ENCODE data around the gene DYRK1B.

DYRK1B gene

GRCh38 chr19:39830847-39831246 lies 3.1 kb downstream of the DYRK1B start:
- no peak overlapping the region for H3K27ac Mint-ChIP-seq
- no peak for DNase-seq
- peaks cover 50% of the 10 kb centered on the region for H3K36me3 Mint-ChIP-seq
- peaks cover 39% of the 10 kb centered on the region for H3K4me1 Mint-ChIP-seq
- CTCF ChIA-PET, result interaction anchor here (0.6 kb wide), 1 partner anchor 12 kb away, joined by 5 read pairs; no protein-coding TSS in a partner anchor
- no peak overlapping the region for H3K4me3 Mint-ChIP-seq
- no peaks in the 10 kb centered on the region for H3K27me3 Mint-ChIP-seq
- H3K9me3 Mint-ChIP-seq, result no peaks in the 10 kb centered on the region

GRCh38 chr19:39830406-39830805 lies 3.6 kb downstream of the DYRK1B start:
- no peaks in the 10 kb centered on the region for H3K9me3 Mint-ChIP-seq
- no peak overlapping the region for H3K4me3 Mint-ChIP-seq
- no peak overlapping the region for H3K27ac Mint-ChIP-seq
- H3K4me1 Mint-ChIP-seq, result peaks cover 39% of the 10 kb centered on the region
- CTCF ChIA-PET, result interaction anchor here (0.6 to 3.3 kb wide), 2 partner anchors 12 to 13 kb away, joined by 5 to 20 read pairs; no protein-coding TSS in a partner anchor
- DNase-seq, result no peak
- peaks cover 50% of the 10 kb centered on the region for H3K36me3 Mint-ChIP-seq
- H3K27me3 Mint-ChIP-seq, result no peaks in the 10 kb centered on the region

DNA sequence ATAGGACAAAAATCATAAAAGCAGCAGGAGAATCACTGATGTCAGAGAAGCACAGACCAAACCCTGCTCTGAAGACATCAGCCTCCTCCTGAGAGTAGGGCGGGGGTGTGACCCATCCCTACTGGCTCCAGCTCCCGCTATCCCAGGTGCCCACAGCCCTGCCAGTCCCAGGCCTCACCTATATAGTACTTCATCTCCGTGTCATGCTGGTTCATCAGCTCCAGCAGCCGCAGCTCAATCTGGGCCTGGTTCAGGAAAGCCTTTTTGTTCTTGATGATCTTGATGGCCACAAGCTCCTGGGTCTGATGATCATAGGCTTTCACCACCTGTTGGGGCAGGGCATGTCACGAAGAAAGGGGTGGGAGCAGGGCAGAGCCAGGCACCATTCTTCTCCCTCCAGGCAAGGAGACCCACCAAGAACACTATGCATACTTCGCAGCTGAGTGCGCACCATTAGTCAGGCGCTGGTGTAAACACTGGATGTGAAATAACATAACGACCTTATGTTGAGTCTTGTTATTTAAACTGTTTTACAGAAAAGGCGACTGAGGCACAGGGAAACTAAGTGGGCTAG lies 4.2 kb downstream of the DYRK1B start:
- Mint-ChIP-seq H3K4me3 (no peak overlapping the region), H3K36me3 (peaks cover 48% of the 10 kb centered on the region), H3K9me3 (no peaks in the 10 kb centered on the region), H3K27ac (no peak overlapping the region), H3K27me3 (no peaks in the 10 kb centered on the region), H3K4me1 (peaks cover 37% of the 10 kb centered on the region)
- DNase-seq, result no peak
- CTCF ChIA-PET, result interaction anchor here (2.3 to 3.3 kb wide), 2 partner anchors 13 to 37 kb away, joined by 7 to 20 read pairs; no protein-coding TSS in a partner anchor

- H3K27me3 Mint-ChIP-seq, result no peaks in the 10 kb centered on the region
- H3K9me3 Mint-ChIP-seq, result no peaks in the 10 kb centered on the region
- peaks cover 29% of the 10 kb centered on the region for H3K4me1 Mint-ChIP-seq
- no peak overlapping the region for H3K4me3 Mint-ChIP-seq
- peaks cover 39% of the 10 kb centered on the region for H3K36me3 Mint-ChIP-seq
- CTCF ChIA-PET, result interaction anchor here (2.3 to 3.3 kb wide), 2 partner anchors 14 to 36 kb away, joined by 7 to 20 read pairs; no protein-coding TSS in a partner anchor
- no peak for DNase-seq
- H3K27ac Mint-ChIP-seq, result no peak overlapping the region
Measured at GRCh38 chr19:39828654-39829032, 5.3 kb downstream of the DYRK1B start.

DNA sequence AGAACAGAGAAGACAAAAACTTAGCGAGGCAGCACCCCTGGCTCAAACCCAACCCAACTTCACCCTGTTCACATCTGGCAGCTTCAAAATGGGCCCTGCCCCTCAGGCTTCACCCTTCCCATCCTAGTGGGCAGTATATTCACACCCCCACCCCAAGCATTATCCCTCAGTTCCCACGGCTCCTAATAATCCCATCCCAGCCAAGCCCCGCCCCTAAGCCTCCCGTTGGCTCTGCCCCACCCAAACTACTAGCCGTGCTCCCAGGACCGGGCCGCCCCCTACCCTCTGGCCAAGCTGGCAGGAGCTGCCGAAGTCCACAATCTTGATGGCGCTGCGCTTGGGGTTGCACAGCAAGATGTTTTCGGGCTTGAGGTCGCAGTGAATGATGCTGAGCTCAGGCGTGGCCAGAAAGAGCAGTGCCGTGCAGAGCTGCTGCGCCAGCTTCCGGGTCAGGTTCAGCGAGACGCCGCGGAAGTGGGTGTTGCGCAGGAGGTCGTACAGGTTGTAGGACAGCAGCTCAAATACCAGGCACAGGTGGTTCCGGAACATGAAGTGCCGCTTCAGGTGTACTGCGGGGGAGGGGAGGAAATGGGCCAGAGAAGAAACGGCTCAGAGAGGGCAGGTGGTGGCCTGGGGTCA lies 5.8 kb downstream of the DYRK1B start:
- Mint-ChIP-seq H3K27ac (peak overlapping the region; percentile 42), H3K4me1 (peaks cover 29% of the 10 kb centered on the region), H3K36me3 (peaks cover 39% of the 10 kb centered on the region), H3K27me3 (no peaks in the 10 kb centered on the region), H3K9me3 (no peaks in the 10 kb centered on the region), H3K4me3 (no peak overlapping the region)
- CTCF ChIA-PET, result interaction anchor here (0.6 to 3.3 kb wide), 3 partner anchors 15 to 155 kb away, joined by 3 to 20 read pairs (median 7); no protein-coding TSS in a partner anchor
- no peak for DNase-seq

GRCh38 chr19:39827216-39827615 lies 6.7 kb downstream of the DYRK1B start:
- no peak for DNase-seq
- H3K36me3 Mint-ChIP-seq, result peaks cover 39% of the 10 kb centered on the region
- no peaks in the 10 kb centered on the region for H3K27me3 Mint-ChIP-seq
- peaks cover 20% of the 10 kb centered on the region for H3K4me1 Mint-ChIP-seq
- H3K9me3 Mint-ChIP-seq, result no peaks in the 10 kb centered on the region
- no peak overlapping the region for H3K4me3 Mint-ChIP-seq
- H3K27ac Mint-ChIP-seq, result no peak overlapping the region
- CTCF ChIA-PET, result interaction anchor here (0.6 to 3.3 kb wide), 2 partner anchors 16 to 154 kb away, joined by 3 to 20 read pairs; no protein-coding TSS in a partner anchor

DNA sequence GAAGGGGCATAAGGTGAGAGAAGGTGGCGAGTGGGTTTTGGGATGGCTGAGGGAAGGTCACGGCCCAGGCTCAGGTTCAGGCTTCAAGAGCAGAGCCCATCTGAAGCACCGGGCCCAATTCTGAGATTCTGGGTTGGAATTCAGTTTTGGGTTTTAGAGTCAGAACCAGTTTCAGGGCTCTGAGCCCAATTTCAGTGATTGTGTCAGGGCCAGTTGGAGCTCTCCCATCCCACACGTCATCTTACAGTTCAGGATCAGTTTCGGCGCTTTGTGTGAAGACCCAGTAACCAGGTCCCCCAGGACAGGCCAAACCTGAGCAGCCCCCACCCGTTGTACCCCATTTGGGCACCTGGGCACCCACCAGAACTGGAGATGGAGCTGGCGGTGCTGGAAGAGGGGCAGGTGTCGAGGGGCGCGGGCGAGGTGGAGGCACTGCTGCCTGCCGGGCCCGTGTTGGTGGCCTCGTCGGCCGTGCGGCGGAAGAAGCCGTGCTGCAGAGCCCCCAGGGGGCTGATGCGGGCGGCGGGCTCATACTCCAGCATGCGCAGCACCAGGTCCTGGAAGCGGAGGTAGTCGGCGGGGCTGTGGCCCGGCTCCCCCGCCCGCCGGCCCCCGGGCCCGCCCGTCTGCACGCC lies 7.5 kb downstream of the DYRK1B start:
- Mint-ChIP-seq H3K4me3 (no peak overlapping the region), H3K27ac (no peak overlapping the region)

GRCh38 chr19:39825531-39826076 lies 8.4 kb downstream of the DYRK1B start:
- Mint-ChIP-seq H3K36me3 (peaks cover 32% of the 10 kb centered on the region), H3K27me3 (no peaks in the 10 kb centered on the region), H3K9me3 (no peaks in the 10 kb centered on the region), H3K4me1 (peaks cover 9% of the 10 kb centered on the region), H3K4me3 (no peak overlapping the region), H3K27ac (no peak overlapping the region)
- no peak for DNase-seq
- CTCF ChIA-PET, result interaction anchor here (1.1 kb wide), 1 partner anchor 18 kb away, joined by 5 read pairs; no protein-coding TSS in a partner anchor

More for the DNA sequence above, 7.5 kb downstream of the DYRK1B start:
- Mint-ChIP-seq H3K4me1 (peaks cover 15% of the 10 kb centered on the region), H3K9me3 (no peaks in the 10 kb centered on the region), H3K27me3 (no peaks in the 10 kb centered on the region), H3K36me3 (peaks cover 39% of the 10 kb centered on the region)
- CTCF ChIA-PET, result no interaction called here
- DNase-seq, result no peak

DNA sequence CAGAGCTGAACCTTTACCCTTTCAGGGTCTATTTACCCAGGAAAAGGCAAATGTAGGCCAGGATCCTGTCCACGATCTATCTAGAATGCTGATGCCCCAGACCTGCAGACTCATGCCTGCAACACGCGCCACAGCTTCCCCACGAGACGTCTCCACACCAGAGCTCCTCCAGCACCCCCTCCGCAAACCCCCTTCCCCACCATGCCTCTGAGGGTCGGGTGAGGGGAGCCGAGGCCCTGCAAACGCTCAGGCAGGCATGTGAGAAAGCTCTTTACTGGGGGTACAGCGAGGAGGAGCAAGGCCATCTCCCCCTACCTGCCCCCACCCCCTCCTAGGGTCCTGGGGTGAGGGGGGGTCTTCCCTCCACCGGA lies 8.9 kb downstream of the DYRK1B start:
- DNase-seq, result no peak
- H3K9me3 Mint-ChIP-seq, result no peaks in the 10 kb centered on the region
- peaks cover 9% of the 10 kb centered on the region for H3K4me1 Mint-ChIP-seq
- H3K4me3 Mint-ChIP-seq, result no peak overlapping the region
- no peak overlapping the region for H3K27ac Mint-ChIP-seq
- CTCF ChIA-PET, result interaction anchor here (1.1 kb wide), 1 partner anchor 19 kb away, joined by 5 read pairs; no protein-coding TSS in a partner anchor
- H3K36me3 Mint-ChIP-seq, result peaks cover 29% of the 10 kb centered on the region
- no peaks in the 10 kb centered on the region for H3K27me3 Mint-ChIP-seq

GRCh38 chr19:39824143-39825092 lies 9.5 kb downstream of the DYRK1B start:
- DNase-seq, result peak; percentile 95
- Mint-ChIP-seq H3K27ac (no peak overlapping the region), H3K36me3 (peaks cover 23% of the 10 kb centered on the region), H3K9me3 (no peaks in the 10 kb centered on the region), H3K27me3 (no peaks in the 10 kb centered on the region), H3K4me1 (peaks cover 9% of the 10 kb centered on the region), H3K4me3 (no peak overlapping the region)
- CTCF ChIA-PET, result interaction anchor here (1.1 kb wide), 1 partner anchor 19 kb away, joined by 5 read pairs; no protein-coding TSS in a partner anchor

DNA sequence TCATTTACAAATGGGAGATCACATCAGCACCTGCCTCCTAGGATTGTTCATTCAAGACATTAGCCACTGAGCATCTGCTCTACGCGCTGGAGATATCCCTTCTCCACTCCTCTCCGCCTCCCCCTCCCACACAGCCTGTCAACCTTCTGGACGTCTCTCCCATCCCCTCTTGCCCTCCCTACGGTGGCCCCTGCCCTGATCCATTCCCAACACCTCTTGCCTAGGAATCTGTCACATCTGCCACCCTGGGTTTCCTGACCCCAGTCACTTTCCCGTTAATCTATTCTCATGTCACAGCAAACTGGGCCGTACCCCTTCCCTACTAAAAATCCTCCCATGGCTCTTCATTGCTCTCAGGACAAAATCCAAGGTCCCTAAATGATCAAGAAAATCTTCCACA lies 10.3 kb downstream of the DYRK1B start:
- H3K27me3 Mint-ChIP-seq, result no peaks in the 10 kb centered on the region
- H3K4me3 Mint-ChIP-seq, result no peak overlapping the region
- peaks cover 17% of the 10 kb centered on the region for H3K36me3 Mint-ChIP-seq
- CTCF ChIA-PET, result no interaction called here
- H3K4me1 Mint-ChIP-seq, result peaks cover 5% of the 10 kb centered on the region
- H3K9me3 Mint-ChIP-seq, result no peaks in the 10 kb centered on the region
- DNase-seq, result no peak
- no peak overlapping the region for H3K27ac Mint-ChIP-seq

- DNase-seq, result no peak
- Mint-ChIP-seq H3K4me1 (no peaks in the 10 kb centered on the region), H3K27ac (no peak overlapping the region), H3K4me3 (no peak overlapping the region), H3K27me3 (no peaks in the 10 kb centered on the region), H3K36me3 (peaks cover 2% of the 10 kb centered on the region), H3K9me3 (no peaks in the 10 kb centered on the region)
- CTCF ChIA-PET, result interaction anchor here (1.1 kb wide), 1 partner anchor 150 kb away, joined by 3 read pairs; the partner anchor contains the start of gene PSMC4
Measured at GRCh38 chr19:39820696-39821095, 13.3 kb downstream of the DYRK1B start.

GRCh38 chr19:39819786-39820185 lies 14.2 kb downstream of the DYRK1B start:
- no peak overlapping the region for H3K27ac Mint-ChIP-seq
- CTCF ChIA-PET, result no interaction called here
- H3K4me3 Mint-ChIP-seq, result no peak overlapping the region
- no peaks in the 10 kb centered on the region for H3K27me3 Mint-ChIP-seq
- DNase-seq, result no peak
- peaks cover 2% of the 10 kb centered on the region for H3K36me3 Mint-ChIP-seq
- H3K9me3 Mint-ChIP-seq, result no peaks in the 10 kb centered on the region
- no peaks in the 10 kb centered on the region for H3K4me1 Mint-ChIP-seq
